ENCODE data around the gene NGEF.
"Not testable (repeated sequence)": the region's sequence is repeated elsewhere in the genome, so short reads cannot be mapped to it uniquely, and the experiment has no call there.

Gene NGEF

DNA sequence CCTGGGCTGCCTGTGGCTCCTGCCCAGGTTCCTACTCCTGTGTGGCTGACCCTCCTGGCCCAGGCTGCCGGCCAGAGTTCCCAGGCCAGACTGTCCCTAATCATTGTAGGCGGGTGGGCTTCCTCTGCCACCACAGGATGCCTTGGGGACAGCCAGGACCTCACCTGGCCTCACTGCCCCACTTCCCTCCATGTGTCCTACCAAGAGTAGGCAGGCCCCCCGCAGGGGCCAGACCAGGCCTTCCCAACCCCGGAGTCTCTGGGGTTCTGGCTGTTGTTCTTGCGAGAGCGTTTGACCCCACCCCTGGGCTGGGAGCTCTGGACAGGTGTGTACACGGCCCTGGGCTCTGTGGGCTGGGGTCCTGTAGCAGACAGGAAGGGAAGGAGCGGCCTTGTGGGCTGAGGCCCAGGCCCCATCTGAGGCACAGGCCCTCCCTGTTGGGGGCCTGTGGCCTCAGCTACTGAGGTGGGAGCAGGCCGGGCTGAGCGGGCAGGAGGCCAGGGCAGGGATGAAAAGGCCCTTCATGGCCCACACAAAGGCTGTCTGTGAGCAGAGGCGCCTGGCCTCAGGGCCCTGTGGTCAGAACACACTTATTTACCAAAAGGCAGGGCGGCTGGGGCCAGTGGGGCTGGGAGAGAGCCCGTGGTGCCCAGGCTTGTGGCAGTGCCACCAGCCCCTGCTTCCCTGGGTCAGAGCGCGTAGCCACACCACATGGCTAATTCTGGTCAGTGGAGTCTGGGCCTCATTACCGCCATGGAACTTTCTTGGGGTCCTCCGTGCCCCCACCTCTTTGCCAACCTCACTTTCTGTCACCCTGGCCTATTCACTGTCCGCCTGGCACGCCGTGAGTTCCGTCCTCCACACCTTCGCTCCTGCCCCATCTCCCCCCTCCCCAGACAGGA lies 141.0 kb downstream of the NGEF start:
- DNase-seq (ENCODE audit: low spot score) = no peak

DNA sequence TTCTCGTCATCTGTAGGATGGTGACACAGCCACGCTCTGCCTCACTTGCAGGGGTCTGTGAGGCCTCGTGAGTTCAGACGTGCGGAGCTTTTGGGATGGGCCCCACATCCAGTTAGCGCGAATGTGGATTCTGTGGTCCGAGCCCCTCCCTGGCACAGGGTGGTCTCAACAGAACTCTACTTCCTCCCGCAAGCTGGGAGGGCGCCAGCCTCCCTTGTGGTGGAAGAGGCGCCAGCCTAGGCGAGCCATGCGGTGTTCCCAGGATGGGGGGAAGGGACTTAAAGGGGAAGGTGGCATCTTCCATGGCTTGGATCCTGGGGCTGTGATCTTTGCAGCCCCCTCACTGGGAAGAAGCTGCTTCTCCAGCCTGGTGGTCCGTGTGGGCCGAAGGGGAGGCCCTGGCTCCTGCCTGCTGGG lies 141.6 kb downstream of the NGEF start:
- no peak for DNase-seq (ENCODE audit: low spot score)

DNA sequence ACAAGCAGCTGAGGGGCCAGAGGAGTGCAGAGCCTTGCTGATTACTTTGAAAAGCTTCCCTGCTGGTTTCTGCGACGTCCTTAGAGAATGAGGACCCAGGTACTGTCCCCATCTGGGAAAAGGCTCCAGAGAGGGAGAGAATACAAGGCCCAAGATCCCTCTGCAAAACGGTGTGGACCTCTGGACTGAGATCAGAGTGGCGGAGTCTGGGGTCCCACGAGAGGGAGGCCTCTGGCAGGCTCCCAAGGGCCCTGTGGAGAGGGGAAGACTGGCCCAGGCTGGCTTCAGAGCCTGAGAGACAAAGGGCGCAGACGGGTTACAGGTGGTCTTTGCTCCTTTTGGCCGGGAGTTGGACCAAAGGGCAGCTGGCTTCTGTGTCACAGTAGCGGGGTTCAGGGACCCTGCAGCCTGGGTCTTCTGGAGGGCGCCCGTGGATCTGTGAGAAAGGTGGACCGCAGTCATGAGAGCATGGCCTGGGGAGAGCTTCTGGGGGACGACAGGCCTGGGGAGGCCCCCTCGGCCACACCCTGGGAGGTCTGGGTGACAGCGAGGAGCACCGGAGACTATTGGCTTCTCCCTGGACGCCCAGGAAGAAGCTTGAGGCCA lies 142.2 kb downstream of the NGEF start:
- no peak for DNase-seq (ENCODE audit: low spot score)

DNA sequence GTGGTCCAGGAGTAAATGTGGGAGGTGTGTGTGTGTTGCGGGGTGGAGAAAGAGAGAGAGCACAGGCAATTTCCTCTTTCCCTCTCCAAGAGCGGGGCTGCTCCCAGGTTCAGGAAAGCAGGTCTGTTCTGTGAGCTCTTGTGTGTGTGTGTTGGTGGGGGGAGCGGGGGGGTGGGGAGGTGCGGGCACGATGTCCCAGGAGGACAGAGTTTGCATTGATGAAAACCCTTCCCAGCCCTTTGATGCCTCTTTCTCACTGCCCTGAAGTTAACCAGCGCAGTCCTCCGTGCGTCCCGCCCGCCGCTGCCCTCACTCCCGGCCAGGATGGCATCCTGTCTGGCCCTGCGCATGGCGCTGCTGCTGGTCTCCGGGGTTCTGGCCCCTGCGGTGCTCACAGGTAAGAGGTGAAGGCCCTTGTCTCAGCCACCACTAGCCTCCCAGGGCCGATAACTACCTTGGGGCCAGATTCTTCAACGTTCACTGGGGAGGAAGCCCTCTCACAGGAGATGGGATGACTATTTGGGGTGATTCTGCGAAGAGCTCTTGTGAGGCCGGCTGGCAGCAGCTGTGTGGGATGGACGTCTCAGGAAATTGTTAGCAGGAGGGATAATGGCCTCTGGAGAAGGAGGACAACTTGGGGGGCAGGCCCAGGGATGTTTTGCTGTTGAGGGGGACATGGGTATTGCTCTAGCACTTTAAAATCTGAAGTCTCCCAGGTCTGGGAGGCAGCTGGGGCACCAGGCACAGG lies 142.9 kb downstream of the NGEF start, which contains the start of gene SNORC:
Gene SNORC, plus strand, starts transcription at position 247 of the 748 bp plus-strand sequence. Its CDS starts 78 bp downstream, at position 325.
- DNase-seq (ENCODE audit: low spot score) = no peak

DNA sequence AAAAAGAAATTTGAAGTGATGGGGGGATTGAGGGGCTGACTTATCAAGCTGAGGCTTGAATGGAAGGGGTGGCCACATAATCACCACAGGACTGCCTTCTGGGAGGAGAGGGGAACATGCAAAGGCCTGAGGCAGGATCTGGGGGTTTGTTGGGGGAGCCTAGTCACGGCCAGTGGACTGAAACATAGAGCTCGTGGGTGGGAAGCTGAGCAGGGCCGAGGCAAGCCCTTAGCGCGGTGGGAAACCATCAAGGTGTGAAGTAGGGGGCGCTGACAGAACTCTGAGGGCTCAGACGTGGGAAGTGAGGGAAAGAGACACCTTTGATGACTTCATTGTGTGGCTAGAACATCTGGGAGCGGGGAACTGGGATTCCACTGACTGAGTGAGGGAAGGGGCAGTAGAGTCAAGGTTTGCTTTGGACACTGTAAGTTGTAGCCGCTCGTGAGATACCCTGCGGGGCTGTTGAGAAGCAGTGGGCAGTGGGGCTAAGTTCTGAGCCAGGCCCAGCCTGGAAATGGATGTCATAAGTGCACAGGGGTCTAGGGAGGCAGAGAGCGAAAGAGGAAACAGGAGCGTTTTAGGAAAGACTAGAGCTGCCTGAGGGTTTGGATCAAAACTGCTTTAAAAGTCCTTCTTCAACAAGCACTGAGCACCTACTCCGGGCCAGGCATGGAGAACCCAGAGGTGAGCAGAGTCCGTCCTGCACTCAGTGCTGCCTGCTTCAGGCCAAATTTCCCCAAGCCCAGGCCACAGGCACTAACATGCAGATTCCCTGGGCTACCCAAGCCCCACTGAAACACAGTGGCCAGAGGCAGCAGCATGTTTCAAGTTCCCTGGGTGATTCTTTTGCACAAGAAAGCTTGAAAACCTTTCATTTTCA lies 143.7 kb downstream of the NGEF start:
- DNase-seq (ENCODE audit: low spot score) = no peak

DNA sequence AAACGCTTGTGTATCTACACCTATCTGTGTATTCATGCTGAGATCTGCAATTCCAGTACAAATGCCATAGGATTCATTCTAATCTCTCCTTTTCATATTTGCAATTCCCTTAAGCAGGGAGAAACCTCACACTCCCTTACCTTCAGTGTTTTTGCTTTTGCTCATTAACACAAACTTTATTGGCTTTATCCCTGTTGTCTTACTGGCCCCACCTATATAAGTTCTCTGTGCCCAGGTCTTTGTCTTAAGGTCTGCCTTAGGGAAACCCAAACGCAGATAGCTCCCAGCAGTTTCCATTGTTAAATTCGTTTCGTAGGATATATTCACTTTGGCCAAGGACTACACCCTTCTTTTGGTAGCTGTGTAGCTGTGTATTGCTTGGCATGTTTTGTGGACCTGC lies 147.0 kb downstream of the NGEF start:
- no peak for DNase-seq (ENCODE audit: low spot score)

DNA sequence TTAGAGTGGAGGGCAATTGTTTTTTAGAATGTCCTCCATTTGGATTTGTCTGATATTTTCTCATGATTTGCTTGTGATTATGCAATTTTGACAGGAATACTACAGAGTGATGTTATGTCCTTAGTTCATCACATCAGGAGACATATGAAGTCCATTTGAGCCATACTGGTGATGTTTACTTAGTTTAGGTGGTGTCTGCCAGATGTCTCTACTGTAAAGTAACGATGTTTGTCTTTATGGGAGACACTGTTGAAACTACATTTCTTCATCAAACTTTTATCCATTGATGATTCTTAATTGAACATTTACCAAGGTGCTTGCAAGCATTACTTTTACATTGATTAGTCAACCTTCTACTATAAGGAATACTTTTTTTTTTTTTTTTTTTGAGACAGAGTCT lies 147.9 kb downstream of the NGEF start:
- no peak for DNase-seq (ENCODE audit: low spot score)

DNA sequence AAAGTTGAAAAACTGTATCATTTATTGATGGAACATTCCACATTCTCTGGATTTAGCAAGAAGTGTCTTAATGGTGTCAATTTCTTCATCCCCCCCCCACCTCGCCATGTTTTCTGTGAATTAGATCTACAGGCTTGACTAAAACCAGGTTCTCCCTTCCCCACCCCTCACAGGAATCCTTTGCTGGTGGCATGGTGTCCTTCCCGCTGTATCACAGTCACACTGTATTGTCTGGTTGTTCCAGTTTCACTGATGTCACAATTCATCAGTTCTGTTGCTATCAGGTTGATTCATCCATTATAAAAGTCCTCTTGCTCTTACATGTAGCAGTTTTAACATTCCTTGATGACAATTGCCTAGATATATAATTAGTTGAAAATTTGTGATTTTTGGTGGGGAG lies 149.1 kb downstream of the NGEF start:
- no peak for DNase-seq (ENCODE audit: low spot score)

DNA sequence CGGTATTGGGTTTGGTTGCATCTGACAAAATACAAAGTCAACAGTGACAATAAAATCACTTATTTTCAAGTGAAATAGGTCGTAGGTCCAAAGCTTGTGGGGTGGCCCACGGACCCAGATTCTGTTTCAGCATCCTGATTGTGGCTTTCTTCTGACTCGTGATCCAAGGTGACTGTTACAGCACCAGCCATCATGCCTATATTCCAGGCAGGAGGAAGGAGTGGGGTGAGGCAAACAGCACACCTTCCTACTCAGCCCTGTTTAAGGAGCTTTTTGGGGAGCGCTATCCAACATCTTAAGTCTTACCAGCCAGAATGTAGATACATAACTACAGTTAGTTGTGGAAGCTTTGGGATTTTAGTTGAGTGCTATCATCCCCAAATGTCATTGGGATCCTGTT lies 151.7 kb downstream of the NGEF start:
- DNase-seq (ENCODE audit: low spot score) = no peak

DNA sequence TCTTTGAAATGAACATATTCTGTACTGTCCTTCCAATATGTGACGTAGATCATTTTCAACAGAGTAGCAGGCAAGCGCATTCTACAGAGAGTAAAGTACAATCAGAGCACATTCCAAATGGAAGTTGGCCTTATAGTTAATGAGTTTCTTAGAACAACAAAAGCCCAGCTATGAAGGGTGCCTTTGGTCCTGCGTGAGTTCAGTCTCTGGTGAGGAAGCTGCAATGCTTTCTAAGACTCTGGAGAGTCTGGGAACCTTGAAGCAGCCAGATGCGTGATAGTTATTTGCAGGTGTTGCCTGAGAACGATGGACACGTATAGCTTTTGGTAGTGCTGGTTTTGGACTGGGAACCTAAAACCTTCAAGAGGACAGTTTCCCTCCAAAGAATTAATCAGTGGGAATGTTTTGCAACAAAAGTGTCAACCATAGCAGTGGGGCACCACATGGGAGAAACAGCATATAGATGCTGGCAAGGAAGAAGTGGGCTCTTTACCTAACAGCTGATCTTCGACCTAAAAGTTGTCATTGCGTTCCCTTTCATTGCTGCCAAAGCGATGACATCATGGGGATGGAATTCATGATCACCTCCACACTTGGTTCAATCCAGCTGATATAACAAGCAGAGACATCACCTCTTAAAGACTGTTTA lies 152.3 kb downstream of the NGEF start:
- no peak for DNase-seq (ENCODE audit: low spot score)

DNA sequence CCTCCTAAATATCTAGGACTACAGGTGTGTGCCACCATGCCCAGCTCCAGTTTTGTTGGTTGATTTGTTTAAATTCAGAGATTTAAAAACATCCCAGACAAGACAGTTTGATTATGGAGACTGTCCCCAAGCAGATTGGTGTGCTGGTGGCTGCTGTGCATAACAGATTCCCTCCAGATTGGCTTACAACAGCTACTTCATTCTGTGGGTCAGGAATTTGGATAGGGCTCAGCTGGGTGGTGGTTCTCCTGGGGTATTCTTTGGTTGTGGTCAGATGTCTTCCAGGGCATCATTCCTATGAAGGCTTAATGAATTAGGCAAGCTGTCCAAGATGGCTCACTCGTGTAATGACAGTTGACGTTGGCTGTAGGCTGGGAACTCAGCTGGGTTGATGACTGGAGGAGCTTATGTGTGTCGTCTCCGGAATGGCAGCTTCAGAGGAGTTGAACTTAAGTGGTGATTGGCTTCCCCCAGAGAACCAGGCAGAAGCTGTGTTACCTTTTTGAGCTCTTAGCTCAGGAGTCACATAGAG lies 153.6 kb downstream of the NGEF start:
- no peak for DNase-seq (ENCODE audit: low spot score)

DNA sequence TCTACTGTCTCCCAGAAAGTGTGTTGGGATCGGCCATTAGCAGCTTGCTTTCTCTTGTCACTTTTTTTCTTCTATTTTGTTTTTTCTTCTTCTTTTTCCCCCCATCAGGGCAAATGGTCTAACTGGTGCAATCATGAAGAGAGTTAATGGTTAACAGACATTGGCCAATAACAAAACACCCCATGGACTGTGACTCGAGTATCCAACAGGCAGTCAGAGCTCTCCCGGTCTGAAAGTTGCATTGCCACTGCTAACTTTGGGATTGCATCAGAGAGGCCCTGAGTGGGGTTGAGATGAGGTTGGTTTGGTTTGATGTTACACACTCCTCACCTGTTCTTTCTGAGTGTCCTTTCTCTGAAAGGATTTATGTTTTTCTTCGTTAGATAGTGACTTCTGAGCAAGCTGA lies 155.9 kb downstream of the NGEF start:
- no peak for DNase-seq (ENCODE audit: low spot score)

DNA sequence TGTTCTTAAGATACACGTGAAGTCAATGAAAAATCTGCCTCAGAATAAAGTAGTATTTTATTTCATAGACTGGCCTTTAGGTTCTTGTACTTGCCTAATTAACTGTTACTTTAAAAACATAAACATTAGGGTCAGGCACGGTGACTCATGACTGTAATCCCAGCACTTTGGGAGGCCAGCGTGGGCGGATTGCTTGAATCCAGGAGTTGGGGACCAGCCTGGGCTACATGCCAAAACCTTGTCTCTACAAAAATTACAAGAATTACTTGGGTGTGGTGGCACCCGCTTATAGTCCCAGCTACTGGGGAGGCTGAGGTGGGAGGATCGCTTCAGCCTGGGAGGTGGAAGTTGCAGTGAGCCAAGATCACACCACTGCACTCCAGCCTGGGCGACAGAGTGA lies 159.0 kb downstream of the NGEF start:
- no peak for DNase-seq (ENCODE audit: low spot score)

DNA sequence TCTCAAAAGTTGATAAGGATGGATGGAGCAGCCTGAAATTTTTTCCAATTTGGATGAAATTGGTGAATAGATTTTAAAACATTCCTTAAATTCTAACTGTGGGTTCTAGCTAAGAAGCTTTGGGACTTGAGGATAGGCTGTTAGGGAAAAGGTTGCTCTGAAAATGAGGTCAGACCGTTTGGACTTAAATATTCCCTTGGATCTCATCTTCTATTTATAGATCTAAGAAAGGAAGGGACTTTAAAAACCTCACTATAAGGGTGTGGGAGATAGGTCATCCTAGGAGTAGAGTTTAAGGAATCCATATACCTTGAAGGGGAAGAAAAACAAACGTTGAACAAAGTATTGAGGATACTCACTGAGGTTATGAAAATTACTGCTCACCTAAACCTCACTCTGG lies 160.4 kb downstream of the NGEF start:
- no peak for DNase-seq (ENCODE audit: low spot score)

DNA sequence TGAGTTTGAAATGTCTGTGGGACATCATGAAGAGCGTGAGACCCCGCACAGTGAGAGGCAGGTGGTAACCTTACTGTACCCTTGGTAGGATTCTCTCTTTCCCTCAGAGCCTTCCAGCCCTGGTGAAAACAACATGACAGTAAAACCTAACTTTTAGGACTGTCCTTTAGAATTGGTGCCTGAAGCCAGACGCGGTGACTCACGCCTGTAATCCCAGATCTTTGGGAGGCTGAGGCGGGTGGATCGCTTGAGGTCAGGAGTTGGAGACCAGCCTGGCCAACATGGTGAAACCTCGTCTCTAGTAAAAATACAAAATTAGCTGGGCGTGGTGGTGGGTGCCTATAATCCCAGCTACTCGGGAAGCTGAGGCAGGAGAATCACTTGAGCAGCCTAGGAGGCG lies 161.0 kb downstream of the NGEF start:
- not testable (repeated sequence) for DNase-seq (ENCODE audit: low spot score)

DNA sequence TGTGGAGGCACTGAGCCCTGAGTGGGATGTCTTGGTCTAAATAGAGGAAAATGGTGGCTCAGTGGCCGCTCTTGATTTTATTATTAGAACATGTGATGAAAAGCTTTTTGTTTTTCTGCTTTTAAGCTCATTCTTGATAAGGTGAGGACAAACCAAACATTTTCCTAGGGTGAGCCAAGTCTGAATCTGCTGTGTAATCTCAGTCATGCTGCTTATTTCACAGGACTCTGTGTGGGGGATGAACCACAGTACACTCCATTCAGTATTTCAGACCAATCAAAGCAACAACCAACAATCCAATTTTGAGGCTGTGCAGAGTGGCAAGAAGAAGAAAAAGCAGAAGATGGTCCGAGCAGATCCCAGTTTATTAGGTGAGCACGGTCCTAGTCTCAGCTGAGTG lies 163.0 kb downstream of the NGEF start:
- DNase-seq (ENCODE audit: low spot score) = no peak

DNA sequence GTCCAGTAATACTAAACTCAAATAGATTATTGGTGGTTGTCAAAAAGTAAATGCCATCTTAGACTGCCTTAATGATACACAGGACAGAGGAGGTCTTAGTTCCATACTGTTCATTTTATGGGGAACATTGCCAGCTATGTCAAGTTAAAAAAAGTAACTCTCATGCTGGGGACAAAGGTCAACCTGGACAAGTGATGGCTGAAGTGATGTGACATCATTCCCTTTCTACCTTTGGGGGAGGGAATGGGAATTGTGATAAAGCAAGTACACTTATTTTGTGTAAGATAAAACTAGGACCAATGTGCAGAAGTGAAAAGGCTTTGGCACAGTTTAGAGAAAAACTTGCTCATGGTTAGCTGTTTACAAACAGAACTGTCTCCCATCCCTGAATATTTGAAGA lies 167.0 kb downstream of the NGEF start:
- DNase-seq (ENCODE audit: low spot score) = no peak

DNA sequence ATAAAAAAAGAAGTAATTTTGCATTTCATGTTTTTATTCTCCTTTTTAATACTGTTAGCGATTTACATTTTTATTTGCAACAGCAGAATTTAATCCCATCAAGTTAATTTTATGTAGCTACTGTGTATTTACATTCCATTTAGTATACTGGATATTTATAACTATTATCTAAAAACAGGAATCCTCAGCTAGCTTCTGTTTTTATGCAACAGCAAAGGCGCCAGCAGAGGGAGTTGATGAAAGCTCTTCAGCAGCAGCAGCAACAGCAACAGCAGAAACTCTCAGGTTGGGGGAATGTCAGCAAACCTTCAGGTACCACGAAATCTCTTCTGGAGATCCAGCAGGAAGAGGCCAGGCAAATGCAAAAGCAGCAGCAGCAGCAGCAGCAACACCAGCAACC lies 169.2 kb downstream of the NGEF start:
- no peak for DNase-seq (ENCODE audit: low spot score)

DNA sequence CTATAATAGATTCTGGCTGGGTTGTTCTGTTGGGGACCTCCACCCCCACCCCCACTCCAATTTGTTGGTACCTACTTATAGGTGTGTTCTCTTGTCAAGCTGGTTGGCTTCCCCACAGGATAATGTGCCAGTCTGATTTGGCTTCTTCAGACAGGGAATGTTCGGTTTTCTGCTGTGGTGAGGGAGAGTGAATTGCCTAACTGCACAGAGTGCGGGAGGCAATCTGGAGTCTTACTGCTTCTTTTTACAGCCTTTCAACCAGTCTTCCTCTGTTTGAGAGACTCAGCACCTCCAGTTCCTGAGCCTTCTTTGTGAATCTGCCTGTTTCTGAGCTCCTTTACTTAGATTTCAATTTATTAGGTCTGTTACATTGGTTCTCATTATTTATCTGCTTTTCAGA lies 170.4 kb downstream of the NGEF start:
- DNase-seq (ENCODE audit: low spot score) = no peak

DNA sequence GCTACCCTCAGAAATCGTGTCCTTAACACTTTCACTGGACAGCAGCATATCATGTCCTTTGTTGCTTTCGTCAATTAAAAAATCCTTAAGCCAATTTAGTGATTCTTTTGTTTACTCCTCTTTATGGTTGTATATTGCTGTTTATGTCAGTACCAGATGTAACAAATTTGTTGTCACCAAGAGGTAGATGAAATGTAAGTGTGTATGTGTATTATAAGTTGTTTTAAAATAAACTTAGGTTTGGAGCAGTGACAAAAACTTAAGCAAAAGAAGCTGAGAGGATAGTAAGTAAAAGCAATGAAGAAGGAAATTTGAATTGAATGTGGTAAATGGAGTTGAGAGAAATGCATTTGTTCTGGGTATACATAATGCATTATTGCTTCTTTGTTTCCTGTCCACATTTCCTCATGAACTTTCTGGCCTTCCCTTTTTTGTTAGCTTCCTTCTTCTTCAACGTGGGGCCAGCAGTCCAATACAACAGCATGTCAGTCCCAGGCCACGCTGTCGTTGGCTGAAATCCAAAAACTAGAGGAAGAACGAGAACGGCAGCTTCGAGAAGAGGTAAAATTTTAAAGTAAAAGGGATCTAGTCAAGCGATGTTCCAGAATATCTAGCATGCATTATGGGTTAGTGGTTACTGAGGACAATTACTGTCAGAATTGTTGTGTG lies 173.5 kb downstream of the NGEF start:
- DNase-seq (ENCODE audit: low spot score) = peak; percentile 28
